C4-2B (cell line): ENCODE results near the gene IQUB.

Experiments
- H3K27ac ChIP-seq: fragments of 450-650 bp; 2 replicates; pipeline ENCODE4 v1.5.1; 2017
- CTCF ChIP-seq: fragments of 450-650 bp; conservative IDR thresholded peaks from 2 replicates; pipeline ENCODE4 v1.5.1; 2017; ENCODE audit warnings: mild to moderate bottlenecking
- ZFX ChIP-seq: fragments of 450-650 bp; IDR thresholded peaks from 2 replicates; pipeline ENCODE4 v1.6.1; 2017

IQUB gene

GRCh38 chr7:123571684-123572083 is 37.3 kb upstream of the IQUB start:
- H3K27ac ChIP-seq, result no peak overlapping the region

GRCh38 chr7:123571187-123571586 is 36.8 kb upstream of the IQUB start:
- H3K27ac ChIP-seq, result no peak overlapping the region
- no peak for TF ChIP-seq ZFX

More at GRCh38 chr7:123571684-123572083, 37.3 kb upstream of the IQUB start:
- TF ChIP-seq CTCF (no peak), ZFX (no peak)

GRCh38 chr7:123570390-123571182 is 36.2 kb upstream of the IQUB start:
- TF ChIP-seq ZFX (no peak), CTCF (no peak)
- H3K27ac ChIP-seq, result no peak overlapping the region

GRCh38 chr7:123569352-123570010 is 35.1 kb upstream of the IQUB start:
- TF ChIP-seq CTCF (no peak), ZFX (no peak)
- H3K27ac ChIP-seq, result no peak overlapping the region

- TF ChIP-seq ZFX, result no peak
- TF ChIP-seq CTCF, result no peak
Observed at GRCh38 chr7:123562121-123562520, 27.7 kb upstream of the IQUB start.

GRCh38 chr7:123558289-123558874 is 24.0 kb upstream of the IQUB start:
- no peak for TF ChIP-seq CTCF
- no peak for TF ChIP-seq ZFX
- H3K27ac ChIP-seq, result peak overlapping the region; percentile 90; the same call in 1 of the 2 replicates

More at GRCh38 chr7:123562121-123562520, 27.7 kb upstream of the IQUB start:
- no peak overlapping the region for H3K27ac ChIP-seq

GRCh38 chr7:123557398-123558288 is 23.2 kb upstream of the IQUB start, which contains the start of gene NDUFA5:
Gene NDUFA5, minus strand, starts transcription at chr7:123557818. Its CDS starts 23 bp downstream, at chr7:123557795.
- TF ChIP-seq ZFX (no peak), CTCF (no peak)
- H3K27ac ChIP-seq, result peak within 1 kb of the TSS; percentile 90
